ENCODE measurements around the gene SOHLH2. TPM values are rescaled to one million over a fixed set of nuclear protein-coding genes. Genes with fewer than 3 reads are reported as not detected.

The SOHLH2 gene
- total and polyA plus RNA-seq, 2 of the 4 experiments (the other 2 are of a cell fraction), result 0.17 to 0.18 TPM

DNA sequence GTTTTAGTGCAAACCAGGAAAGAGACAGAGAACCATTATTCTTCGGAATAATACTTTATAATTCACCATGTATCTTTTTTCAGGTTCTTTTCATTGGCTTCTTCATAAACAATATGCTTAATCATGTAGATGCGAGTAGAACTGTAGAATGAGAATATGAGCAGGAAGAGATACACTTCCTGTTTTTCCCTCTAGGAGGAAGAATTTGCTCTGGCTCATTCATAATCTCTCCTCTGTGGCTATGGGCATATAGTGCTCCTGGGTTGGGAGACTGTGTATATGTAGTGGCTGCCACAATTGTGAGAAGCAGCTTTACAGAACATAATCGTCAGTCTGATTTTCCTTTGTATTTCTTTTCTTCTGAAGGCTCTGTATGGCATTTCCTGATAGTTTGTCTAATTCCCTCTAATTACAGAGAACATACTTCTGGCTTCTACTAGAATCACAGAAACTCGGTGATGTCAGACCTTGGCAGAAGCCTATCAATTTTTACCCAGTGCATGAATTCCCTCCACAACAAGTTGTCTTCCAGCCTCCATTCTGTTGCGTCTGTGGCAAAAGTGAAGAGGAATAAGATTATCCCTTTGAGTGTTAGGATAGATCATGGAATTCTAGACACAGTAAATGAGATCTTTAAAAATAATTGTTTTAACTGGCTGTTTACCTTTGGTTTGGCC, 80.3 kb downstream of the SOHLH2 start:
- Histone ChIP-seq H2BK15ac (ENCODE audit: low read depth, low read length) (no peak overlapping the region), H3K18ac (ENCODE audit: low read depth, low read length) (no peak overlapping the region), H4K20me1 (ENCODE audit: insufficient read depth, low read length) (no peaks in the 10 kb centered on the region), H3K79me1 (ENCODE audit: low read depth in 1 of 2, low read length in 2 of 2) (no peaks in the 10 kb centered on the region), H4K5ac (ENCODE audit: low read depth, low read length) (no peak overlapping the region), H3K4me3 (ENCODE audit: insufficient read depth, low read depth, low read length) (no peak overlapping the region), H3K9ac (ENCODE audit: low read depth, low read length) (no peak overlapping the region), H4K91ac (ENCODE audit: insufficient read depth, low read depth, low read length) (no peak overlapping the region), H3K36me3 (ENCODE audit: control insufficient read depth, insufficient read depth, low read length) (no peaks in the 10 kb centered on the region), H2BK5ac (ENCODE audit: low read depth, low read length, poor library complexity, severe bottlenecking) (no peak overlapping the region), H4K8ac (ENCODE audit: low read depth in 2 of 2, low read length in 2 of 2) (no peak overlapping the region), H3K9me1 (ENCODE audit: insufficient read depth, low read length) (no peaks in the 10 kb centered on the region), H3K14ac (replicated peaks; ENCODE audit: low read depth, low read length) (no peak overlapping the region), H2BK120ac (ENCODE audit: low read depth, low read length) (no peak overlapping the region), H2AK5ac (ENCODE audit: low read depth, low read length) (no peak overlapping the region), H2AK9ac (replicated peaks; ENCODE audit: low read depth, low read length, poor library complexity) (no peak overlapping the region), H3K4me2 (ENCODE audit: low read depth, low read length) (no peak overlapping the region), H3K9me3 (ENCODE audit: control insufficient read depth, insufficient read depth, low read length) (no peaks in the 10 kb centered on the region), H3K27ac (ENCODE audit: insufficient read depth, low read length) (no peak overlapping the region), H3K56ac (ENCODE audit: extremely low read depth, insufficient read depth, low read length) (no peak overlapping the region), H3K27me3 (ENCODE audit: control insufficient read depth, insufficient read depth, low read length) (peaks cover 27% of the 10 kb centered on the region), H3K4ac (ENCODE audit: low read depth, low read length) (no peak overlapping the region), H2AFZ (replicated peaks; ENCODE audit: low read length, poor library complexity) (no peak overlapping the region), H2BK20ac (ENCODE audit: low read depth, low read length) (no peak overlapping the region), H3K23ac (ENCODE audit: low read depth, low read length) (no peak overlapping the region), H3K4me1 (ENCODE audit: control insufficient read depth, insufficient read depth, low read length) (no peaks in the 10 kb centered on the region)
- ChIA-PET CTCF (no interaction called here), POLR2A (ENCODE audit: unreplicated experiment) (no interaction called here)
- in situ Hi-C loops (cut with MboI; ENCODE audit: low sequenced_read_pairs) (no loop called here), intact Hi-C loops (cut with micrococcal nuclease) (no loop called here), dilution Hi-C loops (cut with HindIII; ENCODE audit: low sequenced_read_pairs, unreplicated experiment) (no loop called here)
- DNase-seq, result no peak
- no peak for TF ChIP-seq SMC3 (IDR thresholded peaks at IDR 0.05; ENCODE audit: low read depth, low read length)
- no peak for TF ChIP-seq CEBPB (IDR thresholded peaks at IDR 0.05; ENCODE audit: low read depth, low read length)
- no peak for TF ChIP-seq RFX5 (IDR thresholded peaks at IDR 0.05; ENCODE audit: low read depth, low read length)
- no peak for TF ChIP-seq BHLHE40 (IDR thresholded peaks at IDR 0.05; ENCODE audit: low read depth, low read length)
- TF ChIP-seq, protein P1, sequence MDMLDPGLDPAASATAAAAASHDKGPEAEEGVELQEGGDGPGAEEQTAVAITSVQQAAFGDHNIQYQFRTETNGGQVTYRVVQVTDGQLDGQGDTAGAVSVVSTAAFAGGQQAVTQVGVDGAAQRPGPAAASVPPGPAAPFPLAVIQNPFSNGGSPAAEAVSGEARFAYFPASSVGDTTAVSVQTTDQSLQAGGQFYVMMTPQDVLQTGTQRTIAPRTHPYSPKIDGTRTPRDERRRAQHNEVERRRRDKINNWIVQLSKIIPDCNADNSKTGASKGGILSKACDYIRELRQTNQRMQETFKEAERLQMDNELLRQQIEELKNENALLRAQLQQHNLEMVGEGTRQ (IDR thresholded peaks at IDR 0.05; ENCODE audit: low read depth, low read length), result no peak
- no peak for TF ChIP-seq CHD1 (IDR thresholded peaks at IDR 0.05; ENCODE audit: low read depth, low read length)
- no peak for TF ChIP-seq MAFK (IDR thresholded peaks at IDR 0.05; ENCODE audit: low read depth, low read length)
- TF ChIP-seq, protein P2, sequence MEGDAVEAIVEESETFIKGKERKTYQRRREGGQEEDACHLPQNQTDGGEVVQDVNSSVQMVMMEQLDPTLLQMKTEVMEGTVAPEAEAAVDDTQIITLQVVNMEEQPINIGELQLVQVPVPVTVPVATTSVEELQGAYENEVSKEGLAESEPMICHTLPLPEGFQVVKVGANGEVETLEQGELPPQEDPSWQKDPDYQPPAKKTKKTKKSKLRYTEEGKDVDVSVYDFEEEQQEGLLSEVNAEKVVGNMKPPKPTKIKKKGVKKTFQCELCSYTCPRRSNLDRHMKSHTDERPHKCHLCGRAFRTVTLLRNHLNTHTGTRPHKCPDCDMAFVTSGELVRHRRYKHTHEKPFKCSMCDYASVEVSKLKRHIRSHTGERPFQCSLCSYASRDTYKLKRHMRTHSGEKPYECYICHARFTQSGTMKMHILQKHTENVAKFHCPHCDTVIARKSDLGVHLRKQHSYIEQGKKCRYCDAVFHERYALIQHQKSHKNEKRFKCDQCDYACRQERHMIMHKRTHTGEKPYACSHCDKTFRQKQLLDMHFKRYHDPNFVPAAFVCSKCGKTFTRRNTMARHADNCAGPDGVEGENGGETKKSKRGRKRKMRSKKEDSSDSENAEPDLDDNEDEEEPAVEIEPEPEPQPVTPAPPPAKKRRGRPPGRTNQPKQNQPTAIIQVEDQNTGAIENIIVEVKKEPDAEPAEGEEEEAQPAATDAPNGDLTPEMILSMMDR (conservative IDR thresholded peaks at IDR 0.05; ENCODE audit: low read depth, low read length), result no peak
- no peak for TF ChIP-seq MXI1 (IDR thresholded peaks at IDR 0.05; ENCODE audit: borderline replicate concordance, low read depth, low read length)
- TF ChIP-seq NFE2L2 (IDR thresholded peaks at IDR 0.05; ENCODE audit: low read depth, low read length), result no peak
- no peak for TF ChIP-seq RCOR1 (IDR thresholded peaks at IDR 0.05; ENCODE audit: insufficient replicate concordance, low read length)
- TF ChIP-seq POLR2A (IDR thresholded peaks at IDR 0.05; ENCODE audit: low read depth, low read length), result no peak
- no TSS peak for BruUV-seq (replicated peaks)
- ATAC-seq (ENCODE audit: low read depth), result no peak
- WGBS, 2 experiments (ENCODE audit: extremely low coverage in 2 of 2, insufficient read length in 1 of 2), result no CpG with 5 or more reads among the region's 5 CpGs
